Measurements from ENCODE around the gene TMEM141.
"Not testable (repeated sequence)": the region's sequence is repeated elsewhere in the genome, so short reads cannot be mapped to it uniquely, and the experiment has no call there.

TMEM141 gene

GRCh38 chr9:136796238-136796774 is 5.2 kb downstream of the TMEM141 start, which contains the start of gene CCDC183:
TSS of gene CCDC183 (plus strand) at chr9:136796338. CDS start at chr9:136796398, 60 bp downstream.
- no peak for DNase-seq

DNA sequence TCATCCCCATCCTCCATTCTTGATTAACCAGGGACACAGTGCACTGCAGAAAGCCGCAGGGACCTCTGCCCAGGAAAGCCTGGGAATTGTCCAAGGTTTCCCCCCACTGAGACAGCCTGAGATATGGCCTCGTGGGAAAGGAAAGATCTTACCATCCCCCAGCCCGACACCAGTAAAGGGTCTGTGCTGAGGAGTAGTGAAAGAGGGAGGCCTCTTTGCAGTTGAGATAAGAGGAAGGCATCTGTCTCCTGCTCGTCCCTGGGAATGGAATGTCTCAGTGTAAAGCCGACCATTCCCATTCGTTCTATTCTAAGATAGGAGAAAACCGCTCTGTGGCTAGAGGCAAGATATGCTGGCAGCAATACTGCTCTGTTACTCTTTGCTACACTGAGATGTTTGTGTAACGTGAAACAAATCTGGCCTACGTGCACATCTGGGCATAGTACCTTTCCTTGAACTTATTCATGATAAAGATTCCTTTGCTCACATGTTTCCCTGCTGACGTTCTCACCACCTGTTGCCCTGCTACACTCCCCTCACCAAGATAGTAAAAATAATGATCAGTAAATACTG is 5.7 kb downstream of the TMEM141 start:
- peak; percentile 22 for DNase-seq

GRCh38 chr9:136798708-136799078 is 7.5 kb downstream of the TMEM141 start:
- no peak for DNase-seq

DNA sequence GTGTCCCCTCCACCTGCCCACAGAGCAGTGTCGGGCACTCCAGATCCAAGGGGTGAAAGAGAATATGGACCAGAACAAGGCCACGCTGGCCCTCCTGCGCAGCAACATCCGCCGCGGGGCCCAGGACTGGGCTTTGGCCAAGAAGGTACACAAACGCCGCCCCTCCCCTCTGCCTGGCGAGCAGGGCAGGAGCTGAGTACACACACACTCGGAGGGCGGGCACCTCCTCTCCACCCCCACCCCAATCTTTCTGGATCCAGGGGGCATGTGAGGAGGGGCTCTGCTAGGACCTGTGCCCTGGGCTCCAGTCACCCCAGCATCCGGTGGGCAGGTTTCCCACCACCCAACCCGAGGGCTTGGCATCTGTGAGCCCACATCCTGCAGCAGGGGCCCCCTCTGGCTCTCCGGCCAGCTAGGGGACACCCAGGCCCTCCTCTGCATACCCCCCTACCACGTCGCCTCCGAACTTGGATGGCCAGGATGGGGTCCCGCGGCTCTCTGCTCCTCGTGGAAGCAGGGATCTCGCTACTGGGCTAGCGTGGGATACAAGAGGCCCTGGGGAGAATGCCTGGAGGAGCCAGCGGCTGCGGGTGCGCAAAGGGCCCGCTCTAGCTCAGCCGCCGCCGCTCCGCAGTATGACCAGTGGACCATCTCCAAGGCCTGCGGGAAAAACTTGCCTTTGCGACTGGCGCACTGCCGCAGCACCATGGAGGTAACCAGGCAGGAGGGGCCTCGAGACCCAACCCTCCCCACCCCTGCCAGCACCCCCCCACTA is 8.1 kb downstream of the TMEM141 start:
- peak; percentile 24 for DNase-seq

GRCh38 chr9:136799854-136800657 is 8.9 kb downstream of the TMEM141 start:
- peak; percentile 59 for DNase-seq

DNA sequence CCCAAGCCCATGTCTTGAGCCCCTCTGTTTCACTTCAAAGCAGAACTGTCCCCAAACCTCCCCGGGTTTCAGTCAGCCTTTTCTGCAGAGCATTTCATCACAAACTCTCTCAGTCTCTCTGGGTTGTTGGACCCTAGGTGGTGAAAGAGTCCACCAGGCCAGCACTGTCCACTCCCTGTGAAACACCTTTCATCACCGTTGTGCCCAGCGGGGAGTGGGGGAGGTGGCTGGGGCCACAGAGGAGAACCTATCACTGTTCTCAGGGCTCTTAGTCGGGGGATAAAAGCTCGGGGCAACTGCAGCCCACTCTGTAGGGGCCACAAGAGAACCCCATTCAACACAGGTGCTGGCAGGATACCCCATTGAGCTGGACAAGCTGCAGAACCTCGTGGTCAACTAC is 11.2 kb downstream of the TMEM141 start:
- DNase-seq = no peak

GRCh38 chr9:136803009-136803550 is 11.9 kb downstream of the TMEM141 start:
- not testable (repeated sequence) for DNase-seq

- DNase-seq = no peak
Measured at GRCh38 chr9:136803551-136804508, 12.7 kb downstream of the TMEM141 start.

- peak; percentile 35 for DNase-seq
Measured at GRCh38 chr9:136804509-136805206, 13.5 kb downstream of the TMEM141 start.

DNA sequence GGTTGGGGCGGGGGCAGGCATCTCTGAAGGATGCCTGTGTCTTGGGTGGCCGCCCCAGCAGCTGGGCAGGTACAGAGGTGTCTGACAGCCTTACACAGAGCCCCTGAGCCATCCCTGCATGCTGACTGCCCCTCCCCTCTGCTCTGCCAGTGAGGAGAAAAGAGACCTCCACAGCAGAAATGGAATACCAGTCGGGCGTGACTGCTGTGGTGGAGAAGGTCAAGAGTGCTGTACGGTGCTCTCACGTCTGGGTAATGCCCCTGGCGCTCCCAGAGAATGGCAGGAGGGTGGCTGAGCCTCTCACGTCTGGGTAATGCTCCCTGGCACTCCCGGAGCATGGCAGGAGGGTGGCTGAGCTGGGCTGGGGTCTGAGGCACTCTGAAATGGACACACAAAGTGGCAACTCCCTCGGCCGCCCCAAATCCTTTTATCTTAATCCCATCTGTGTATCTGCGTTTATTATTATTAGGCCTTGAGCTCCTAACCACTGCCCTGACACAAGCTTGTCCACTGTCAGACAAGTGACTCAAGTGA is 14.1 kb downstream of the TMEM141 start:
- DNase-seq = no peak

DNA sequence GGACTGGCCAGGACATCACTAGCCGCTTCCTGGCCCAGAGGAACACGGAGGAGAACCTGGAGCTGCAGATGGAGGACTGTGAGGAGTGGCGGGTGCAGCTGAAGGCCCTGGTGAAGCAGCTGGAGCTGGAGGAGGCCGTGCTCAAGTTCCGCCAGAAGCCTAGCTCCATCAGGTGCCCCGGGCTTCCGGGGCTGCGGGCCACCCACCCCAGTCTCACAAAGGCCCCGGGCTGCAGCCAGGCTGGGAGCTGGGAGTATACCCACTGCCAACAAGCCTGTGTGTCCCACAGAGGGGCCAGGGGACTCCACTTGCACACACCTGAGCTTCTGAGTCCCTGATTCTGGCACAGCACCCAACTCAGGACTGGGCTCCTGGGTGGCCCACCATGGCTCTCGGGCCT is 14.9 kb downstream of the TMEM141 start:
- DNase-seq = no peak

- no peak for DNase-seq
Measured at GRCh38 chr9:136806631-136807201, 15.6 kb downstream of the TMEM141 start.

GRCh38 chr9:136807281-136808074 is 16.3 kb downstream of the TMEM141 start, which contains the start of gene RABL6:
TSS of gene RABL6 (plus strand) at chr9:136807948. CDS start at chr9:136808197, 249 bp downstream.
- DNase-seq = peak; percentile 85

DNA sequence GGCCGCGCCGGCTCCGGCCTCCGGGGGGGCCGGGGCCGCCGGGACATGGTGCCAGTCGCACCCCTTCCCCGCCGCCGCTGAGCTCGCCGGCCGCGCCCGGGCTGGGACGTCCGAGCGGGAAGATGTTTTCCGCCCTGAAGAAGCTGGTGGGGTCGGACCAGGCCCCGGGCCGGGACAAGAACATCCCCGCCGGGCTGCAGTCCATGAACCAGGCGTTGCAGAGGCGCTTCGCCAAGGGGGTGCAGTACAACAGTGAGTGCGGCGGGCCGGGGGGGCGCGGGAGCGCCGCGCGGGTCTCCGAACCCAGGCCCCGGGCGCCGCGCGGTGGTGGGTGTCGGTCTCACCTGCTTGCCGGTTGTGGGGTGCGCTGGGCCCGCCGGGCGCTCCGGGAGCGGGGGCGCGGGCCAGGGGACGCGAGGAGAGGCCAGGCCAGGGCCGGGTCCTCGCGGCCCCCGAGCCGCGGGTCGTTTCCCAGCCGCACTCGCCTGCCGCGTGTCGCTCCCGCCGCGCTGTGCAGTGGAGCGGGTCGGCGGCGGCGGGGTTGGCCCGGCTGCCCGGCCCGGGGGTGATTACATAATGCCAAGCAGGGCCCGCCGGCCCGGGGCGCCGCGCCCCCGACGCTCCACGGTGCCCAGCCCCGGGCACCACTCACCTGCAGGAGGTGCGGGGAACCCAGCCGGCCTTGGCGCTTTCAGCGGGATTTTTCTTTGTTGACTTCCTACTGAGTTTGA is 17.1 kb downstream of the TMEM141 start:
- peak; percentile 51 for DNase-seq

GRCh38 chr9:136808806-136809158 is 17.6 kb downstream of the TMEM141 start:
- no peak for DNase-seq

- no peak for DNase-seq
Measured at GRCh38 chr9:136814725-136815421, 23.7 kb downstream of the TMEM141 start.

DNA sequence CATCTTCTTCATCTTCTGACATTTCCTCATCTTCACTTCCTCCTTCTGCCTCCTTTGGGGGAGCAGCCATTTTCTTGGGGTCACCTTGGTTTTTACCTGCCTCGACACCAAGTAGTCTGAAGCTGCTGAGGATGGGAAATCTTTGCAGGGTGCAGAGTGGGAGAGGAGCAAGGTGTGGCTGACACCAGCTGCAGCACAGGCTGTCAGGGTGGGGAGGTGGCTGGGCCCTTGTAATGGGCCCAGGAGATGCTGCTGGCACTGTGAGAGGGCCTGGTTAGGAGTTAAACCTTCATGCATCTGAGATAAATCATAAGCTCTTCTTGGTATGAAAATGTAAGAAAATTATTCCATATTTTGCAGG is 24.3 kb downstream of the TMEM141 start:
- DNase-seq = no peak

All from right hindlimb (tissue), 1 donor.